ENCODE measurements around the gene CCND2. TPM values are rescaled to one million over a fixed set of nuclear protein-coding genes. Genes with fewer than 3 reads are reported as not detected.

Gene CCND2
- total RNA-seq, 1 experiment from 2014 or later: 0.09 TPM

- H3K4me2 ChIP-seq: no peak overlapping the region
- ChIA-PET CTCF (no interaction called here), POLR2A (ENCODE audit: unreplicated experiment) (no interaction called here)
- no peak for TF ChIP-seq EZH2 (IDR thresholded peaks at IDR 0.05; ENCODE audit: low read depth)
- TF ChIP-seq CTCF (conservative IDR thresholded peaks at IDR 0.05): no peak
- no peak overlapping the region for H3K4me3 ChIP-seq
- H3K27ac ChIP-seq: no peak overlapping the region
- H4K20me1 ChIP-seq (ENCODE audit: insufficient read depth): no peaks in the 10 kb centered on the region
- no peak for DNase-seq
- H3K9me3 ChIP-seq (ENCODE audit: insufficient read depth, low read depth): no peaks in the 10 kb centered on the region
- no peaks in the 10 kb centered on the region for H3K36me3 ChIP-seq (ENCODE audit: low read depth)
- H3K9me2 ChIP-seq (ENCODE audit: insufficient read depth): no peaks in the 10 kb centered on the region
- no peak overlapping the region for H2AFZ ChIP-seq
- H3K79me2 ChIP-seq (ENCODE audit: low read depth): no peaks in the 10 kb centered on the region
- H3K4me1 ChIP-seq (replicated peaks; ENCODE audit: insufficient read depth): no peaks in the 10 kb centered on the region
- H3F3A ChIP-seq (ENCODE audit: insufficient read depth, low read depth): no peaks in the 10 kb centered on the region
- BruUV-seq (replicated peaks): no TSS peak
- intact Hi-C loops (cut with micrococcal nuclease; ENCODE audit: unreplicated experiment): no loop called here
- peaks cover 66% of the 10 kb centered on the region for H3K27me3 ChIP-seq (ENCODE audit: insufficient read depth, low read depth)
Measured at GRCh38 chr12:4225571-4225970, 48.0 kb upstream of the CCND2 start.

GRCh38 chr12:4227046-4227445, 46.5 kb upstream of the CCND2 start:
- Histone ChIP-seq H3K27ac (no peak overlapping the region), H3K4me1 (replicated peaks; ENCODE audit: insufficient read depth) (no peaks in the 10 kb centered on the region), H3F3A (ENCODE audit: insufficient read depth, low read depth) (no peaks in the 10 kb centered on the region), H2AFZ (no peak overlapping the region), H3K36me3 (ENCODE audit: low read depth) (no peaks in the 10 kb centered on the region), H3K27me3 (ENCODE audit: insufficient read depth, low read depth) (peaks cover 73% of the 10 kb centered on the region), H3K4me2 (no peak overlapping the region), H3K79me2 (ENCODE audit: low read depth) (no peaks in the 10 kb centered on the region), H3K4me3 (no peak overlapping the region), H3K9me3 (ENCODE audit: insufficient read depth, low read depth) (no peaks in the 10 kb centered on the region), H3K9me2 (ENCODE audit: insufficient read depth) (no peaks in the 10 kb centered on the region), H4K20me1 (ENCODE audit: insufficient read depth) (no peaks in the 10 kb centered on the region)
- POLR2A ChIA-PET (ENCODE audit: unreplicated experiment): no interaction called here
- TF ChIP-seq EZH2 (IDR thresholded peaks at IDR 0.05; ENCODE audit: low read depth): no peak
- TF ChIP-seq CTCF (conservative IDR thresholded peaks at IDR 0.05): no peak
- intact Hi-C loops (cut with micrococcal nuclease; ENCODE audit: unreplicated experiment): no loop called here
- BruUV-seq (replicated peaks): no TSS peak
- CTCF ChIA-PET: no interaction called here
- DNase-seq: no peak

- ChIA-PET POLR2A (ENCODE audit: unreplicated experiment) (no interaction called here), CTCF (no interaction called here)
- intact Hi-C loops (cut with micrococcal nuclease; ENCODE audit: unreplicated experiment): no loop called here
Measured at GRCh38 chr12:4228122-4228580, 45.4 kb upstream of the CCND2 start.

More at GRCh38 chr12:4228122-4228580, 45.4 kb upstream of the CCND2 start:
- H3K36me3 ChIP-seq (ENCODE audit: low read depth): no peaks in the 10 kb centered on the region
- H3K4me3 ChIP-seq: no peak overlapping the region
- no TSS peak for BruUV-seq (replicated peaks)
- H3K4me2 ChIP-seq: no peak overlapping the region
- DNase-seq: no peak
- H4K20me1 ChIP-seq (ENCODE audit: insufficient read depth): no peaks in the 10 kb centered on the region
- H3F3A ChIP-seq (ENCODE audit: insufficient read depth, low read depth): no peaks in the 10 kb centered on the region
- no peaks in the 10 kb centered on the region for H3K9me2 ChIP-seq (ENCODE audit: insufficient read depth)
- no peak overlapping the region for H2AFZ ChIP-seq
- H3K27ac ChIP-seq: no peak overlapping the region
- no peaks in the 10 kb centered on the region for H3K4me1 ChIP-seq (replicated peaks; ENCODE audit: insufficient read depth)
- H3K9me3 ChIP-seq (ENCODE audit: insufficient read depth, low read depth): no peaks in the 10 kb centered on the region
- no peak for TF ChIP-seq CTCF (conservative IDR thresholded peaks at IDR 0.05)
- TF ChIP-seq EZH2 (IDR thresholded peaks at IDR 0.05; ENCODE audit: low read depth): no peak
- no peaks in the 10 kb centered on the region for H3K79me2 ChIP-seq (ENCODE audit: low read depth)
- H3K27me3 ChIP-seq (ENCODE audit: insufficient read depth, low read depth): peaks cover 84% of the 10 kb centered on the region
